HG03095 (cell line): ENCODE results near the gene LRRC72.
A peak's percentile ranks its signal among the peaks of the same experiment; 100 is the strongest.
"Not testable (repeated sequence)": the region's sequence is repeated elsewhere in the genome, so short reads cannot be mapped to it uniquely, and the experiment has no call there.

Source experiments
- ATAC-seq: cut with Tn5 transposase; IDR thresholded peaks from one replicate; pipeline ENCODE4 v1.9.1; 2021; ENCODE audit warnings: moderate library complexity; ENCODE audit not compliant: unreplicated experiment

LRRC72 gene

GRCh38 chr7:16524332-16524731 is 2.3 kb upstream of the LRRC72 start:
- no peak for ATAC-seq

GRCh38 chr7:16528520-16528919 is 1.9 kb downstream of the LRRC72 start:
- ATAC-seq: no peak

- ATAC-seq: no peak
Observed at GRCh38 chr7:16529697-16530096, 3.1 kb downstream of the LRRC72 start.

GRCh38 chr7:16531707-16532106 is 5.1 kb downstream of the LRRC72 start:
- ATAC-seq: no peak

GRCh38 chr7:16532272-16532671 is 5.6 kb downstream of the LRRC72 start:
- ATAC-seq: no peak

DNA sequence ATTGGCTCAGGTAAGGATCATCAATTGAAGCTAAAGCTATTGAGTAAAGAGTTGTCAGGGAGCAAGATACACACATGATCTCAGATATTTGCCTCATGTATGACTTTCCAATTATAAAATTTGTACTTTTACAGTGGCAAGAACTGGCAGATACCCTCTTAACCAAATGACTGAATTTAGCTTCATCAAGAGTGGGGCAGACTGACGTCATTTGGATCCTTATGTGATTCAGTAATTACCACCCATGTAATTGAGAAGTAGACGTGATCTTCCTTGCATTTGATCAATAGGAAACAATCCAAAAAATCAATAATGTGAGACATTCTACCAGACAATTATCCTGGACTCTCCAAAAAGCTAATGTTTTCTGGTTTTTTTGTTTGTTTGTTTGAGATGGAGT is 8.9 kb downstream of the LRRC72 start:
- ATAC-seq: no peak

DNA sequence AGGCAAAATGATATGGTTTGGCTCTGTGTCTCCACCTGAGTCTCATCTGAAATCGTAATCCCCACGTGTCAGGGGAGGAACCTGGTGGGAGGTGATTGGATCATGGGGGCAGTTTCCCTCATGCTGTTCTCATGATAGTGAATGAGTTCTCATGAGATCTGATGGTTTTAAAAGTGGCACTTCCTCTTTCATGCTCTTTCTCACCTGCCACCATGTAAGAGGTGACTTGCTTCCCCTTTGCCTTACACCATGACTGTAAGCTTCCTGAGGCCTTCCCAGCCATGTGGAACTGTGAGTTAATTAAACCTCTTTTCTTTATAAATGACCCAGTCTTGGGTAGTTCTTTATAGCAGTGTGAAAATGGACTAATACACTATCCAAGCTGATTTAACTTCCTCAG is 13.9 kb downstream of the LRRC72 start:
- not testable (repeated sequence) for ATAC-seq

DNA sequence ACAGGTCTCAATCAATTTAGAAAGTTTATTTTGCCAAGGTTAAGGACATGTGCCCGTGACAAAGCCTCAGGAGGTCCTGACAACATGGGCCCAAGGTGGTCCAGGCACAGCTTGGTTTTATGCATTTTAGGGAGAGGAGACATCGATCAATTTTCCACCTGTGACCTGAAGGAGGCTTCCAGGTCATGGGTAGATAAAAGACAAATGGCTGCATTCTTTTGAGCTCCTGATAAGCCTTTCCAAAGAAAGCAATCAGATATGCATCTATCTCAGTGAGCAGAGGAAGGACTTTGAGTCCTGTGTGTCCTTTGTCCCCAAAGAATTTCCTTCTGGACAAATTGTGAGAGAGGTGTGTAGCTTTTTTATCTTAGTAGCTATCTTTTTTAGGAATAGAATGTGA is 15.8 kb downstream of the LRRC72 start:
- ATAC-seq: no peak

DNA sequence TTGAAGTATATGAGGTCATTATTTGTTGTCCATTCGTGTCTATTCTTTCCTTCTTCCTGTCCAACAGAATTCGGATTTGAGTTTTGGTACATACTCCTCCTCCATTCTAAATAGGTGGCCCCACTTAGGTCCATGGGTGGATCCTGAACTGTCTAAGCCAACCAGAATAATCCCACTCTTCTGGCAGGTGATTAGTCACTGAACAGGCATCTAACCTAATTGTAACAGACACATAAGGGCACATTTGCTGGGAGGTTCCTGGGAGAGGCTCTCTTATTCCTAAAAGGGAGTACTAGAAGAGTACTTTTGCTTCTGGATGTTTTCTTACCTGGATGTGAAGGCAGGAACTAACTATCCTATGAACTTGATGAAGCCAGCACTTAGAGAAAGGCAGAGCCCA is 16.8 kb downstream of the LRRC72 start:
- ATAC-seq: no peak

GRCh38 chr7:16546921-16547505 is 20.4 kb downstream of the LRRC72 start:
- no peak for ATAC-seq

DNA sequence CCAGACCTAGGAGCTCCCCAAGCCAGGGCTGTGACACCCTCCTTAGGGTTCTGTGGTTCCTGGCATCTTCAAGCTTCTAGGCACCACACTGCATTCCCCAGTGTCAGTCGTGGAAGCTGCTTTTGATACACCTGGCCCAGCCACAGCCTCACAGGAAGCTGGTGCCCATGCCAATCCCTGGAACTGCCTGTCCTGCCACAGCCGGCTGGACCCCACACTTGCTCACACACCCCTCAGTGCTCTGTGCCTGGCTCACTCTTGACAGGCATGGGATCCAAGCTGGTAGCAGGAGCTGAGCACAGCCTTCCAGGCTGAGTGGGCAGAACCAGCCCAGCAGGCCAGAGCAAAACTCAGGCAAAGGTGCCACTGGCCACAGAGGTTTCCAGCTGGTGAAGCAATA is 21.8 kb downstream of the LRRC72 start:
- no peak for ATAC-seq

DNA sequence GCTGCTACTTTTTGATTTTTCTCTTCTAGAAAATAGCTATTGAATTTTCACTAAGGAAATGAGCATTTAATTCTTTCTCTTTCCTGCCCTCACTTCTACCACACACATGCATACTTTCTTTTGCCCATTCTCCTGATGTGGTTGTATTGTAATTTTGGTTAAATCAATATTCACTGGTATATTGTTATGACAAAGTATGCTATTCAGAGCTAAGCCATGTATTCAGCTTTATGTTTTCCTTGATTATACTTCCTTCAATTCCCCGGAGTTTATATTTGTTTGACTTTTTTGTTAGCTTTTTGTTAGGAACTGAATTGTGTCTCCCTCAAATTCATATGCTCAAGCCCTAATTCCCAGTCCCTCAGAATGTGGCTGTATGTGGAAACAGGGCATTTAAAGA is 24.0 kb downstream of the LRRC72 start:
- ATAC-seq: no peak

DNA sequence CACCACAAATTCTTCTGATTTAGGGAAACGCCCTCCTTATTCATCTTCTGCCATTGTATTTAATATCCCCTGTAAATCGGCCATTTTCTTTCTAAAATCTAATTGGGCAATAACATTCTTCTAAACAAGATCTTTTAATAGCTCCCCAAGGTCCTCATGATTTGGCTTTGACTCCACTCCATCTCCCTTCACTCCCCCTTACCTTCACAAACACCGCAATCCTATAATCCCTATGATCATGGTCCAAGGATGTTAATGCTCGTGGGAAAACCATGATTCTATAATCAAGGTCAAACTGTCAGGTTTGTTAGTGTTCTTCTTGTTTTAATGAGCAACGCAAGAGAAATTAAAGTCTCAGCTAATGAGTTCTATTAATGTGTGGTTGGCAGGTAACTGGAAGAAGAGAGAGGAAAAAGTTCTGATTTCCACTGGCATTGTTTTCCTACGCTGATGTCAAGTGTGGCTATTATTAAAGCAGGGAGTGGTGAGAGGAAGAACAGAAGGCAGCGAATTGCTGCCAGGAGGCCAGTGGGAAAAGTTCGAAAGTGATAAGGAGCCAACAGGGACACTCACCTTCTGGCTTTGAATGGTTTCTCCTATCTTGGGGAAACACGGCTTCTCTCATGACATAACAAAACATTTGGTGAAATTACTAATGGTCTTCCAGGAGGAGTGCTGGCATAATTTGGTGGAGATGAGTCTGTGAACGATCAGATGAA is 28.1 kb downstream of the LRRC72 start:
- ATAC-seq: no peak

DNA sequence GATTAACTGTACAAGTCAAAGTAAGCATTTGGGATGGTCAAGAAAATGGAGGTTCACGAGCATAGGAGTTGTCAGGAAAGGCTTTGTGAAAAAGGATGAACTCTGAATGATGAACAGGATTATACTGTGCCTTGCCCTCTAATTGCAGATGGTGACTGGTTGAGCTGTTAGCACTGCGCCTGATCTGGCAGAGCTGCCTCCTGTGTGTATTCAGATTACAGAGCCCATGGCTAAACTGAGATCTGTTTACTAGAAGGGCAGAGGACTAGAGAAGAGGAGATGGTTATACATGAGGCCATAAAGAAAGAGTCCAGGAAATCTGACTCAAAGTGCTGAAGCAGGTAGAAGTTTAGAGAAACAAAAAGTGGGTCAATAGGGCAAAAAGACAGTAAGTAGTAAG is 29.7 kb downstream of the LRRC72 start:
- ATAC-seq: no peak

- no peak for ATAC-seq
Observed at GRCh38 chr7:16558761-16559302, 32.2 kb downstream of the LRRC72 start.

- no peak for ATAC-seq
Observed at GRCh38 chr7:16559497-16560179, 33.0 kb downstream of the LRRC72 start.

DNA sequence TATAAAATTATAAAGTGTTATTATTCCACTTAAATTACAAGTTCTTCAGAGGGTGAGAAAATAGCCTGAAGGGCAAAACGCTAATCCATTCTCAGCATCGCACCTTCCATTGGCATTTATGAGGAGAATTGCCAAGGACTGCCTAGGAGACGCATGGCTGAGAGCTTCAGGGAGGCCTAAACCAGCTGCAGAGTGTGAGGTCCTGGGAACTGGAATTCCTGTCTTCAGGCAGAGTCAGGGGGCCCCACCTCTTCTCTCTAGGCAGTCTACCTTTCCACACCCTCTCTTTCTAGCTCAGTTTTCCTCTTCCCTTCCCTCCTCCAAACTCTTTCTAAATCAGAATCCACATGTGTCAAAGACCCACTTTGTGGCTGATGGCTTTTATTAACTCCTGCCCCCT is 35.3 kb downstream of the LRRC72 start:
- no peak for ATAC-seq

DNA sequence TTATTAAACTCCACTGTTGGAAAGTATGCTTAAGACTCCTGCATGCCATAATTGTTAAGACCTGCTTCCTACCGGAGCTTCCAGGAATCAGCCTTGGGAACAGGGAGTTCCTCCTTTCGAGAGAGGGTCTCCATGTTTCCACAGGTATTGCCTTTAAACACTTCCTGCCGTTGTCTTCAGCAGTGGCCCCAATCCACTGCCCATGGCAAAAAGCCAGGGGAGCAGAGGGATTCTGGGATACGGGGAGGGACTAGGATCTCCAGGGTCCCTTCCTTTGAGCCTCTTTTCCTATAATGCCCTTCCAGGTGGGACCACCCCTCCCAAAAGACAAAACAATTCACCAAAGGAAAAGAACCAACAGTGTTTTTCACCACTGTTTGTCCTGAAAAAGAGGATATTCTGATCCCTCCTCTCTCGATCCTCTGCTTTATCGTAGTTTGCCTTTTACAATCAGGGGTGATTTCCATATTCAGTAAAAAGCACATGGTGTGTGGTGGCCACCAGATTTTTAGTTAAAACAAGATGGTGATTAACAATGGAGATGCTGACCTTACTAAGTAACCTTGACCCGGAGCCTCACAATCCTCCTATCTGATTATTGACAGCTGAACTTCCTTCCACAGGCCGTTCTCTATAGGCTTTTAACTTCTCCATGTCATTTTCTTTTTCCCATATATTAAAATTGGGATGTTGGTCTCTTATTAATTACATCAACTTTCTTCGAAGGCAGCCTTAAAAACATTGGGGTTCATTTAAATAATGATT is 36.0 kb downstream of the LRRC72 start:
- ATAC-seq: no peak

DNA sequence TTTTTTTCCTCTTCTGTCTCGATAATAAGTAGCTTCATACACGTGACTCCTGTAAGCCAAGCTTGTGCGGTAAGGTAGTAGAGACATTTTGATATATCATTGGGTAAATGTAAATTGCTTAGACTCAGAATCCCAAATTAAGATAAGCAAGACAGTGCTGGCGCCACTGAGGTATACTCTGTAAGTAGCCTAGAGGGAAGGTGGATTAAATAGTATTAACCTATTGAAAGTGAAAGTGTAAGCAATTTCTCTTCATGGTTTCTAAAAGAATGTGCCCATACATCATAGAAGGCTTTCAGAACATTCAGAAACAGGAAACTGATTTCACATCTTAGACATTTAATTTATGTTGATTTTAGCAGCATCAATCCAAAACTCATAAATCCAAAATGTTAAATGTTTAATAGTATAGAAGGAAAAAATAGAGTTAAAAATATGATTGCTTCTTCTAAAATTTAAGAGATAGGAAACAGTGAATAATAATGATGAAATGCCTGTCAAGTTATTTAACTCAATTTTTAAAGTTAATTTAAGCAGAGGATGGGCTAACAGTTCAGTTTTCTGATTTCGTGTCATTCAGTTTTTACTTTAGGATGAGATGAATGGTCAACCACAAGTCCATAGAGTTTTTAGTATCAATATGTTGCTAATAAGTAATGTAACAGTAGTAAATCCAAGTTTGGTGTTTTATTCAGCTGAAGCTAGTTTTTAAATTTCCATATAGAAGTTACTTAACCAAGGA is 36.8 kb downstream of the LRRC72 start:
- peak; percentile 77 for ATAC-seq

GRCh38 chr7:16564023-16564380 is 37.4 kb downstream of the LRRC72 start:
- ATAC-seq: no peak
